Measurements from ENCODE around the gene RNF214.
A peak's percentile ranks its signal among the peaks of the same experiment; 100 is the strongest.
"Not testable (repeated sequence)": the region's sequence is repeated elsewhere in the genome, so short reads cannot be mapped to it uniquely, and the experiment has no call there.

RNF214 gene

GRCh38 chr11:117319214-117319840, 86.9 kb downstream of the RNF214 start:
- Histone ChIP-seq H3K9me3 (ENCODE audit: control insufficient read depth, low read length) (no peaks in the 10 kb centered on the region), H3K27ac (ENCODE audit: low read depth, low read length, severe bottlenecking) (no peak overlapping the region), H3K4me1 (ENCODE audit: control insufficient read depth, insufficient read depth, low read length, poor library complexity, severe bottlenecking) (peaks cover 12% of the 10 kb centered on the region), H3K4me3 (ENCODE audit: extremely low read depth, insufficient read depth, low read length, poor library complexity, severe bottlenecking) (no peak overlapping the region), H3K36me3 (ENCODE audit: control insufficient read depth, insufficient read depth, low read length) (no peaks in the 10 kb centered on the region)
- 86 to 90% methylated on average over 1 to 2 of the region's 5 CpGs for WGBS, 2 experiments (ENCODE audit: insufficient coverage in 2 of 2)

GRCh38 chr11:117327255-117327566, 94.7 kb downstream of the RNF214 start:
- not testable (repeated sequence) for H3K9me3 ChIP-seq (ENCODE audit: control insufficient read depth, low read length); H3K27ac ChIP-seq (ENCODE audit: low read depth, low read length, severe bottlenecking); H3K36me3 ChIP-seq (ENCODE audit: control insufficient read depth, insufficient read depth, low read length); H3K4me1 ChIP-seq (ENCODE audit: control insufficient read depth, insufficient read depth, low read length, poor library complexity, severe bottlenecking)
- 6 to 8% methylated on average over 2 of the region's 5 CpGs for WGBS, 2 experiments (ENCODE audit: insufficient coverage in 2 of 2)
- peak overlapping the region; percentile 72 for H3K4me3 ChIP-seq (ENCODE audit: extremely low read depth, insufficient read depth, low read length, poor library complexity, severe bottlenecking)

GRCh38 chr11:117327567-117328374, 95.3 kb downstream of the RNF214 start, which contains the start of gene CEP164:
TSS of gene CEP164 (plus strand) at chr11:117327854. CDS start at chr11:117338587, 10,733 bp downstream.
- WGBS, 2 experiments (ENCODE audit: insufficient coverage in 2 of 2), result 0 to 1% methylated on average over 46 to 48 of the region's 64 CpGs
- Histone ChIP-seq H3K27ac (ENCODE audit: low read depth, low read length, severe bottlenecking) (peak within 1 kb of the TSS; percentile 85), H3K9me3 (ENCODE audit: control insufficient read depth, low read length) (no peaks in the 10 kb centered on the region), H3K4me3 (ENCODE audit: extremely low read depth, insufficient read depth, low read length, poor library complexity, severe bottlenecking) (peak within 1 kb of the TSS; percentile 72), H3K4me1 (ENCODE audit: control insufficient read depth, insufficient read depth, low read length, poor library complexity, severe bottlenecking) (peaks cover 5% of the 10 kb centered on the region), H3K36me3 (ENCODE audit: control insufficient read depth, insufficient read depth, low read length) (no peaks in the 10 kb centered on the region)

- H3K9me3 ChIP-seq (ENCODE audit: control insufficient read depth, low read length), result no peaks in the 10 kb centered on the region
- WGBS, 2 experiments (ENCODE audit: insufficient coverage in 2 of 2), result 24 to 31% methylated on average over 13 to 14 of the region's 15 CpGs
- H3K4me3 ChIP-seq (ENCODE audit: extremely low read depth, insufficient read depth, low read length, poor library complexity, severe bottlenecking), result peak overlapping the region; percentile 72
- H3K4me1 ChIP-seq (ENCODE audit: control insufficient read depth, insufficient read depth, low read length, poor library complexity, severe bottlenecking), result peaks cover 5% of the 10 kb centered on the region
- H3K36me3 ChIP-seq (ENCODE audit: control insufficient read depth, insufficient read depth, low read length), result no peaks in the 10 kb centered on the region
- peak overlapping the region; percentile 85 for H3K27ac ChIP-seq (ENCODE audit: low read depth, low read length, severe bottlenecking)
Observed at GRCh38 chr11:117328375-117329010, 96.0 kb downstream of the RNF214 start.

- peaks cover 14% of the 10 kb centered on the region for H3K36me3 ChIP-seq (ENCODE audit: control insufficient read depth, insufficient read depth, low read length)
- H3K4me3 ChIP-seq (ENCODE audit: extremely low read depth, insufficient read depth, low read length, poor library complexity, severe bottlenecking), result no peak overlapping the region
- H3K9me3 ChIP-seq (ENCODE audit: control insufficient read depth, low read length), result no peaks in the 10 kb centered on the region
- 82 to 100% methylated on average over 1 to 2 of the region's 2 CpGs for WGBS, 2 experiments (ENCODE audit: insufficient coverage in 2 of 2)
- peaks cover 5% of the 10 kb centered on the region for H3K4me1 ChIP-seq (ENCODE audit: control insufficient read depth, insufficient read depth, low read length, poor library complexity, severe bottlenecking)
- H3K27ac ChIP-seq (ENCODE audit: low read depth, low read length, severe bottlenecking), result no peak overlapping the region
Observed at GRCh38 chr11:117332843-117333242, 100.4 kb downstream of the RNF214 start.

- H3K27ac ChIP-seq (ENCODE audit: low read depth, low read length, severe bottlenecking), result no peak overlapping the region
Observed at GRCh38 chr11:117333917-117334316, 101.4 kb downstream of the RNF214 start.

GRCh38 chr11:117334896-117335295, 102.4 kb downstream of the RNF214 start:
- no peak overlapping the region for H3K27ac ChIP-seq (ENCODE audit: low read depth, low read length, severe bottlenecking)
- 95 to 98% methylated on average over 4 of the region's 6 CpGs for WGBS, 2 experiments (ENCODE audit: insufficient coverage in 2 of 2)
- no peaks in the 10 kb centered on the region for H3K9me3 ChIP-seq (ENCODE audit: control insufficient read depth, low read length)
- H3K4me1 ChIP-seq (ENCODE audit: control insufficient read depth, insufficient read depth, low read length, poor library complexity, severe bottlenecking), result no peaks in the 10 kb centered on the region
- peaks cover 34% of the 10 kb centered on the region for H3K36me3 ChIP-seq (ENCODE audit: control insufficient read depth, insufficient read depth, low read length)
- H3K4me3 ChIP-seq (ENCODE audit: extremely low read depth, insufficient read depth, low read length, poor library complexity, severe bottlenecking), result no peak overlapping the region

More at GRCh38 chr11:117333917-117334316, 101.4 kb downstream of the RNF214 start:
- Histone ChIP-seq H3K36me3 (ENCODE audit: control insufficient read depth, insufficient read depth, low read length) (peaks cover 24% of the 10 kb centered on the region), H3K4me1 (ENCODE audit: control insufficient read depth, insufficient read depth, low read length, poor library complexity, severe bottlenecking) (peaks cover 2% of the 10 kb centered on the region), H3K4me3 (ENCODE audit: extremely low read depth, insufficient read depth, low read length, poor library complexity, severe bottlenecking) (no peak overlapping the region), H3K9me3 (ENCODE audit: control insufficient read depth, low read length) (no peaks in the 10 kb centered on the region)
- 94 to 97% methylated on average over 5 to 8 of the region's 9 CpGs for WGBS, 2 experiments (ENCODE audit: insufficient coverage in 2 of 2)

GRCh38 chr11:117335399-117335798, 102.9 kb downstream of the RNF214 start:
- Histone ChIP-seq H3K4me1 (ENCODE audit: control insufficient read depth, insufficient read depth, low read length, poor library complexity, severe bottlenecking) (no peaks in the 10 kb centered on the region), H3K36me3 (ENCODE audit: control insufficient read depth, insufficient read depth, low read length) (peaks cover 39% of the 10 kb centered on the region), H3K27ac (ENCODE audit: low read depth, low read length, severe bottlenecking) (no peak overlapping the region), H3K9me3 (ENCODE audit: control insufficient read depth, low read length) (no peaks in the 10 kb centered on the region), H3K4me3 (ENCODE audit: extremely low read depth, insufficient read depth, low read length, poor library complexity, severe bottlenecking) (no peak overlapping the region)
- 94 to 100% methylated on average over 1 to 5 of the region's 5 CpGs for WGBS, 2 experiments (ENCODE audit: insufficient coverage in 2 of 2)
